Activated naive CD8-positive, alpha-beta T cell treated with anti-CD3 and anti-CD28 coated beads, Interleukin-2, amount 50 U/mL, for 24 hours (primary cell): ENCODE data around the gene BORCS5.
A peak's percentile ranks its signal among the peaks of the same experiment; 100 is the strongest.
"Not testable (repeated sequence)": the region's sequence is repeated elsewhere in the genome, so short reads cannot be mapped to it uniquely, and the experiment has no call there.

Experiments
- ATAC-seq: fragments of 150-1000 bp; cut with Tn5 transposase; one replicate; pipeline ENCODE4 v1.10.0; 2021
- DNase-seq: peaks from one replicate; pipeline ENCODE4 v3.0.0; 2021
- H3K27ac Mint-ChIP-seq: one replicate; pipeline ENCODE4 v1.8.0; 2021; ENCODE audit warnings: mild to moderate bottlenecking, mixed read lengths
- H3K27me3 Mint-ChIP-seq: one replicate; pipeline ENCODE4 v1.8.0; 2021; ENCODE audit warnings: mixed read lengths
- H3K36me3 Mint-ChIP-seq: one replicate; pipeline ENCODE4 v1.8.0; 2021; ENCODE audit warnings: low read depth, mixed read lengths
- H3K4me1 Mint-ChIP-seq: one replicate; pipeline ENCODE4 v1.8.0; 2021; ENCODE audit warnings: mixed read lengths
- H3K4me3 Mint-ChIP-seq: one replicate; pipeline ENCODE4 v1.8.0; 2021; ENCODE audit warnings: mild to moderate bottlenecking, moderate library complexity, mixed read lengths
- H3K9me3 Mint-ChIP-seq: one replicate; pipeline ENCODE4 v1.8.0; 2021; ENCODE audit warnings: mixed read lengths

Gene BORCS5

GRCh38 chr12:12338527-12339168 is 18.2 kb upstream of the BORCS5 start:
- Mint-ChIP-seq H3K36me3 (no peaks in the 10 kb centered on the region), H3K27ac (no peak overlapping the region), H3K9me3 (no peaks in the 10 kb centered on the region), H3K27me3 (peaks cover 1% of the 10 kb centered on the region), H3K4me1 (peaks cover 16% of the 10 kb centered on the region), H3K4me3 (no peak overlapping the region)
- no peak for ATAC-seq
- DNase-seq, result no peak

GRCh38 chr12:12349711-12350665 is 6.9 kb upstream of the BORCS5 start, which contains the start of gene MANSC1:
Gene MANSC1, minus strand, starts transcription at chr12:12350242. Its CDS starts 6,928 bp downstream, at chr12:12343314.
- H3K27ac Mint-ChIP-seq, result peak within 1 kb of the TSS; percentile 38
- DNase-seq (peak; percentile 59), ATAC-seq (peak; percentile 68)
- H3K36me3 Mint-ChIP-seq, result no peaks in the 10 kb centered on the region
- H3K4me1 Mint-ChIP-seq, result peaks cover 14% of the 10 kb centered on the region
- H3K4me3 Mint-ChIP-seq, result peak within 1 kb of the TSS; percentile 59
- H3K9me3 Mint-ChIP-seq, result no peaks in the 10 kb centered on the region
- no peaks in the 10 kb centered on the region for H3K27me3 Mint-ChIP-seq

- peaks cover 17% of the 10 kb centered on the region for H3K4me1 Mint-ChIP-seq
- H3K27ac Mint-ChIP-seq, result no peak overlapping the region
- ATAC-seq (no peak), DNase-seq (no peak)
- H3K27me3 Mint-ChIP-seq, result no peaks in the 10 kb centered on the region
- H3K4me3 Mint-ChIP-seq, result peak overlapping the region; percentile 59
- no peaks in the 10 kb centered on the region for H3K9me3 Mint-ChIP-seq
- H3K36me3 Mint-ChIP-seq, result no peaks in the 10 kb centered on the region
Observed at GRCh38 chr12:12350868-12351463, 5.9 kb upstream of the BORCS5 start.

- not testable (repeated sequence) for H3K36me3 Mint-ChIP-seq, H3K4me3 Mint-ChIP-seq, DNase-seq, H3K9me3 Mint-ChIP-seq, H3K27me3 Mint-ChIP-seq, H3K27ac Mint-ChIP-seq, ATAC-seq
- peaks cover 24% of the 10 kb centered on the region for H3K4me1 Mint-ChIP-seq
Observed at GRCh38 chr12:12351468-12352185, 5.3 kb upstream of the BORCS5 start.

GRCh38 chr12:12353276-12353675 is 3.6 kb upstream of the BORCS5 start:
- Mint-ChIP-seq H3K9me3 (no peaks in the 10 kb centered on the region), H3K27me3 (no peaks in the 10 kb centered on the region), H3K4me1 (peaks cover 32% of the 10 kb centered on the region), H3K36me3 (no peaks in the 10 kb centered on the region), H3K4me3 (no peak overlapping the region), H3K27ac (peak overlapping the region; percentile 13)
- ATAC-seq, result no peak
- no peak for DNase-seq

- no peaks in the 10 kb centered on the region for H3K36me3 Mint-ChIP-seq
Observed at GRCh38 chr12:12353807-12354206, 3.1 kb upstream of the BORCS5 start.

GRCh38 chr12:12356467-12356895 is 397 bp upstream of the BORCS5 start:
- H3K36me3 Mint-ChIP-seq, result peaks cover 3% of the 10 kb centered on the region
- peak overlapping the region; percentile 98 for H3K27ac Mint-ChIP-seq
- H3K9me3 Mint-ChIP-seq, result no peaks in the 10 kb centered on the region
- no peaks in the 10 kb centered on the region for H3K27me3 Mint-ChIP-seq
- peak overlapping the region; percentile 96 for H3K4me3 Mint-ChIP-seq
- H3K4me1 Mint-ChIP-seq, result peaks cover 37% of the 10 kb centered on the region
- ATAC-seq (no peak), DNase-seq (no peak)

More at GRCh38 chr12:12353807-12354206, 3.1 kb upstream of the BORCS5 start:
- ATAC-seq (no peak), DNase-seq (no peak)
- peak overlapping the region; percentile 13 for H3K27ac Mint-ChIP-seq
- no peaks in the 10 kb centered on the region for H3K9me3 Mint-ChIP-seq
- no peaks in the 10 kb centered on the region for H3K27me3 Mint-ChIP-seq
- no peak overlapping the region for H3K4me3 Mint-ChIP-seq
- H3K4me1 Mint-ChIP-seq, result peaks cover 37% of the 10 kb centered on the region

GRCh38 chr12:12357719-12358461 is 1.0 kb downstream of the BORCS5 start:
- peaks cover 41% of the 10 kb centered on the region for H3K4me1 Mint-ChIP-seq
- no peaks in the 10 kb centered on the region for H3K27me3 Mint-ChIP-seq
- DNase-seq (no peak), ATAC-seq (no peak)
- peak overlapping the region; percentile 98 for H3K27ac Mint-ChIP-seq
- peaks cover 8% of the 10 kb centered on the region for H3K36me3 Mint-ChIP-seq
- H3K9me3 Mint-ChIP-seq, result no peaks in the 10 kb centered on the region
- peak overlapping the region; percentile 96 for H3K4me3 Mint-ChIP-seq

- H3K36me3 Mint-ChIP-seq, result peaks cover 8% of the 10 kb centered on the region
- no peaks in the 10 kb centered on the region for H3K27me3 Mint-ChIP-seq
Observed at GRCh38 chr12:12358528-12358927, 1.6 kb downstream of the BORCS5 start.

GRCh38 chr12:12364787-12365445 is 8.0 kb downstream of the BORCS5 start:
- no peak overlapping the region for H3K4me3 Mint-ChIP-seq
- H3K4me1 Mint-ChIP-seq, result peaks cover 43% of the 10 kb centered on the region
- no peak overlapping the region for H3K27ac Mint-ChIP-seq
- H3K36me3 Mint-ChIP-seq, result peaks cover 36% of the 10 kb centered on the region
- no peaks in the 10 kb centered on the region for H3K27me3 Mint-ChIP-seq
- ATAC-seq (no peak), DNase-seq (no peak)
- H3K9me3 Mint-ChIP-seq, result no peaks in the 10 kb centered on the region

More at GRCh38 chr12:12358528-12358927, 1.6 kb downstream of the BORCS5 start:
- Mint-ChIP-seq H3K9me3 (no peaks in the 10 kb centered on the region), H3K4me1 (peaks cover 41% of the 10 kb centered on the region), H3K27ac (peak overlapping the region; percentile 98), H3K4me3 (peak overlapping the region; percentile 96)
- DNase-seq (no peak), ATAC-seq (no peak)

GRCh38 chr12:12365446-12365802 is 8.5 kb downstream of the BORCS5 start:
- ATAC-seq (no peak), DNase-seq (no peak)
- Mint-ChIP-seq H3K9me3 (no peaks in the 10 kb centered on the region), H3K36me3 (peaks cover 39% of the 10 kb centered on the region), H3K4me3 (no peak overlapping the region), H3K27me3 (no peaks in the 10 kb centered on the region), H3K27ac (peak overlapping the region; percentile 8), H3K4me1 (peaks cover 43% of the 10 kb centered on the region)

GRCh38 chr12:12365931-12366431 is 9.1 kb downstream of the BORCS5 start:
- peaks cover 43% of the 10 kb centered on the region for H3K4me1 Mint-ChIP-seq
- H3K4me3 Mint-ChIP-seq, result no peak overlapping the region
- H3K27me3 Mint-ChIP-seq, result no peaks in the 10 kb centered on the region
- peak overlapping the region; percentile 8 for H3K27ac Mint-ChIP-seq
- no peaks in the 10 kb centered on the region for H3K9me3 Mint-ChIP-seq
- peaks cover 40% of the 10 kb centered on the region for H3K36me3 Mint-ChIP-seq
- no peak for DNase-seq
- no peak for ATAC-seq
